Measurements from ENCODE around the gene FHOD3.

The FHOD3 gene

DNA sequence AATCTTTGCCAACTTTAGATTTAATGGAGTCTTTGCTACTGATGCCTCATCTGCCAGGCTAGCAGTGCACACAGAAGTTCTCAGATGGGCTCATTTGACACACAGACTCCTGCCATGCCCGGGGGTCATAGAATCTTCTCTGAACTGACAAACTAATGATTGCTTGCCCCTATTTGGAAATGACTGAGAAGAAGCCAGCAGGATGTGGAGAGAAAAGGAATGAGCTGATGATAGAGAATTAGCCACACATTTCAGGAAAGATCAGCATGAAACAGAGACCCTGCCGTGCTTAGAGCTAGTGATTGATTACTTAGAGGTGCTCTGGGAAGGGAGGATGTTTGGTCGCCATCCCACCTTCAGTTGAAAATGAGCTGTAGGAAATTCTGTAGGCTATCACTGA, 352.8 kb downstream of the FHOD3 start:
- DNase-seq (ENCODE audit: low read depth in 3 of 3, low spot score in 1 of 3), result no peak

DNA sequence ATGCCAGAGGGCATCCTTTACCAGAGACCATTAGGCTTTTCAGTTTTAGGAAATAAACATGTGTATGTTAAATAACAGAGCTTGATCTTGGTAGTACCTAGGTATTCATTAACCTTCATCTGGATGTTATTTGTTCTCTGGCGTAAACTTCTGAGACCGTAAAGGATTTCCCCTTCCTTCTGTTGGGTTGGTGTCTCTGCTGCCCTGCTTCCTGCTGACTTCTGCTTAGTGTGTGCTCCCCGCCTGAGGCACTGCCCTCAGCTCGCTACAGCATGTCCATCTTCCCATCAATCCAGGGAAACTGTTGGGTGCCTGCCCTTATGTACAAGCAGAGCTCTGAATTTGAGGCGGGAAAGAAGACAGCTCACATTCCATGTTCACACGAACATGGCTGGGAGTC, 353.4 kb downstream of the FHOD3 start:
- no peak for DNase-seq (ENCODE audit: low read depth in 3 of 3, low spot score in 1 of 3)

DNA sequence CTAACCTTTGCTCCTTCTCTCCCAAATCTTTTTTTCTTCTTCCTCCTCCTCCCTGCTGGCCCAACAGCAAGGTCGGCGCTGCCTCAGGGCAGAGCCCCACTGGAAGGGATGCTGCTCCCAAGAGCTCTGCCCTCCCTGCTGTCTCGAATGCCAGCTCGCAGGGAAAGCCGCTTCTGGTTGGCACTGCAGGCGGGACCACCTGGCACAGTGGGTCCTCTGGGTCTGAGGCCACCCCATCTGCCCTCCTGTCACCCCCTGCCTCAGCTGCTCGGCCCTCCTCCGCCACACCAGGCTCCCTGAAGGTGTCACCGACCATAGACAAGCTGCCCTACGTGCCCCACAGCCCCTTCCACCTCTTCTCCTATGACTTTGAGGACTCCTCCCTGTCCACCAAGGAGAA, 355.0 kb downstream of the FHOD3 start:
- DNase-seq (ENCODE audit: low read depth in 3 of 3, low spot score in 1 of 3), result no peak

DNA sequence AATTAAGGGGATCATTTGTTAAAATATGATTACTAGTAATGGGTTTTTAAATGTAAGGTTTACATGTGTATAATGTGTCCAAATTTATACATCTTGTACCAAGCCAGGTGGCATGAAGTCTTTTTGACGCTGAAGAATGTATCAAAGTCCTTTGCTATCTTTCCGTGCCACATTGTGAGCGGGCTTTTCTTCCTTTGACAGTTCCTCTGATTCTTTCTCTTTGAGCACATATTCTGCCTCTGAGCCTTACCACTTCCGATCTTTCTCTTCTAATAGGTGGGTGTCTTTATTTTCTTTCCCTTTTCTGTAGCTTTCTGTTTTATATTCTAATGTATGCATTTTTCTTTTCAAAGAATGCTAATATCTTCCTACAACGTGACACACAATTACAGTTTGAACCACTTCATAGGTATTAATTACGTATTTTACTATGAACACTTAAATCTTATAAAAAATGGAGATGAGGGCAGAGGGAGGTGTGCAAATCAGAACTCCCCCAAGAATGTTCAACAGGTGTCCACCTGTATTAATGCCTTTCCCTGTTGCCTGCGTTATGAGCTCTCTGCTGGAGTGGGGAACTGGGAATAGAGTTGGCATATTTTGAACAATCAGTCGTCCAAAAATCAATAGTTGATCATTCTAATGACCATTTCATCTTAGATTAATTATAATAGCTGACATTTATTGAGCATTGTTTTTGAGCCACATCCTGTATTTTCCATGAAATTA, 355.8 kb downstream of the FHOD3 start:
- no peak for DNase-seq (ENCODE audit: low read depth in 3 of 3, low spot score in 1 of 3)

DNA sequence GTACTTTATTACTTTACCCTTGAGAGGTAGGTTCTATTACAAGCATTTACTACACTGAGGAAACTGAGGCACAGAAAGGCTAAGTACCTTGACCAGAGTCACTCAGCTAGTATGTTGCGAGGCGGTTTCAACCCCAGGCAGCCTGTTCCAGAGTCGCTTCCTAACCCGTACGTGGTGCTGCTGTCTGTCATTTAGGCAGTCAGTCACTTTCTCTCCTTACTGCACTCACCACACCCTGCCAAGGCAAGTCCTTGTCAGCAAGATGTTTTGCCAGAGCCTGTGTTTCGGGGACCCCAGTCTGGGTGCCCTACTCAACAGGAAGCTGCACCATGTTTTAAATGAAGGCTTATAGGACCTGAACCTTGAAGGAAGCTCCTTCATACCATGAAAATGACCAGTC, 356.4 kb downstream of the FHOD3 start:
- no peak for DNase-seq (ENCODE audit: low read depth in 3 of 3, low spot score in 1 of 3)

DNA sequence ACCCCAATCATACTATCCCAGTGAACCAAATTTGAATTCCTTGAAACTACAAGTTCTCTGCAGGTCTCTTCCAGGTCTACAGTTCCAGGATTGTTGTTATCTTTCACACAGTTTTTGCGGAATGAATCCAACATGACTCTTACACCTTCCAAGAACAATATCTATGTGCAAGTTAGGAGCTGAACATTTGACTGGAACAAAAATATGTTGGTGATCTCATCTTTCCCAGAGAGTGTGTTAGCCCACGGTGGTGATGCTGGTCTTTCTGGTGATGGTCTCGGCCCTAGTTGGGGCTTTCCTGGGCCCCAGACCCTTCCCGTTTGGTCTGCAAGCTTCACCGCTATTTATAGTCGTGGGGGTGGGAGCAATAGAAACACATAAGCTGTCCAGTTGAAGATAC, 357.6 kb downstream of the FHOD3 start:
- no peak for DNase-seq (ENCODE audit: low read depth in 3 of 3, low spot score in 1 of 3)

DNA sequence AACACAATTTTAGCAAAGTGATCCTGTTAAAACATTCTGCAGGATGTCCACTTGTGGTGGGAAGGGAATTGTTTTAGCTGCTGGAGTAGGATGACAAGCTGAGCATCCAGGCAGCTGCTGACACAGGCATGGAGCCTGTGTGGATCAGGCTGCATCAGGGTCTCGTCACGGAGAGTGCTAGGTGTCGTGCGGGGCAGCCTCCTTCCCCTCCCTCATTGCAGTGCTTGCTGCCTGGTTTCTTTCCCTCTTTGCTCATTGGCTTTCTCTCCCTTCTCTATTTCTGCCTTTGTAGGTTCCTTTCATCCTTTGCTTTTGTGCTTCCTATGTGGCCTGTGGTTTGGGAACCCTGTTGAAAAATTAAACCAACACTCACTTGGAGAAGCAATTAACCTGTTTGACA, 358.4 kb downstream of the FHOD3 start:
- DNase-seq (ENCODE audit: low read depth in 3 of 3, low spot score in 1 of 3), result no peak

DNA sequence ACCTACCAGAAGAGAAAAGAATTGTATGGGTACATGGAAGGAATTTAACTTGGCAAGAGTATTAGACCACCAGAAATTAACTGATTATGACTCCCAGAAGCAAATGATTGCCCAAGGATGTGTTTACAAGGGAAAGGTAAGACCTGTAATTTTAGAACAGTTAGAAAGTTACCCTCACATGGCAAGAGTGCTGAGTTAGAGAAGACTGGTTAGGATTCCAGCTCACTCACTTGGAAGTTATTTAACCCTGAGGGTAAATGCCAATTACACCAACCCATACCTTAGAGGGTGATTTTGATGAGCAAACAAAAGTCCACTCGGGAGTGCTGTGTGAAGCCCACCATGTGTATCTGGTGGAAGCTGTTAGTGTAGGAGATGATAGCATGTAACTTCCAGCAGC, 361.1 kb downstream of the FHOD3 start:
- DNase-seq (ENCODE audit: low read depth in 3 of 3, low spot score in 1 of 3), result no peak

DNA sequence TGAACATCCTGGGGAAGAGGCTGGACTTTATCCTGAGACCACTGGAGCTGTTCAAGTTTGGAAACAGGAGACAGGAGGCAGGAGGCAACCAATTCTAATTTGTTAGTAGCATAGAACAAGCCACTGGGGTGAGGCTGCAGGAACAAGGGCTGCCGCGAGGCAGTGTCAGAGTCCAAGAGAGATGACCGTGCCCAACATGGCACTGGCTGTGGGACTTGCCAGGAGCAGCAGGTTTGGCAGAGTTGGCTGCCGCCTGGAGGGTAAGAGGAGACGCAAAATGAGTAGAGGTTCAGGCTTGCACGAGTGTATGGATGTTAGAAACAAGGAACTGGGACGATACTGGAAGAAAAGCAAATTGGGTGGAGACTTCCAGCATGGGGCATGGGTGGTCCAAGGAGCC, 362.8 kb downstream of the FHOD3 start:
- no peak for DNase-seq (ENCODE audit: low read depth in 3 of 3, low spot score in 1 of 3)

DNA sequence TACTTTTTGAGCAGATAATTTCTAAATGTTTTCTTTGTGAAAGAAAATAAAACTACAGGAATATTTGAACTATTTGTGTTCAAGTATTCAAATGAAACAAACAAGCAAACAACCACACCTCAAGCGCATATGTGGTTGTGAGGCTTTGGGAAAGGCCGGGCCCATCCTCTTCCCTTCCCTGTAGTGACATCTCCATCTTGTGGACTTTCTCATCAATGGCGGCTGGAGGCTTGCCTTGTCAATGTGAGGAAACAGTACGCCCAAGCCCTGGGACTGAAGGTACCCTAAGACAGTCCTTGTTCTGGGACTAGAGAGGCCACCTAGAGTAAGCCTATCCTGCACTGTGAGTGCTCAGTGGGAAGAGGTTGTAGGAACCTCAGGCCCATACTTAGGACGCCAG, 364.5 kb downstream of the FHOD3 start:
- no peak for DNase-seq (ENCODE audit: low read depth in 3 of 3, low spot score in 1 of 3)

DNA sequence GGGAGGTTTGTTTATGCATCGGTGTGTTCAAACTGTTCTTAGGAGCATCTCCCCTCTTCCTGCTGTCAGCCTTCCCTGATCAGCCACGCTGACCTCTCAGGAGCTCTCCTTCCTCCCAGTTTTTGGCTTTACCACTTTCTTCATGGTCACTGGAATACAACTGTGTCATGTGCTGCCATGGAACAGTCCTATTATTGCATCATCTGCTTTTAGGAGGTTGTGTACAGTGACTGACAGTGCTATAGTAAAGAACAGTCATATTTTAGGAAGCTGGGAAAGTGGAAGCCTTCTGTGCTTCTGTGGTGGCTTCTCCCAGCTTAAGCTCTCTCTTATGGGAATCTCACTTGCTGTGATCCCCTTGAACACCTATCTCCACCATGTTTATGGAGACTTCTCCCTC, 365.8 kb downstream of the FHOD3 start:
- no peak for DNase-seq (ENCODE audit: low read depth in 3 of 3, low spot score in 1 of 3)

DNA sequence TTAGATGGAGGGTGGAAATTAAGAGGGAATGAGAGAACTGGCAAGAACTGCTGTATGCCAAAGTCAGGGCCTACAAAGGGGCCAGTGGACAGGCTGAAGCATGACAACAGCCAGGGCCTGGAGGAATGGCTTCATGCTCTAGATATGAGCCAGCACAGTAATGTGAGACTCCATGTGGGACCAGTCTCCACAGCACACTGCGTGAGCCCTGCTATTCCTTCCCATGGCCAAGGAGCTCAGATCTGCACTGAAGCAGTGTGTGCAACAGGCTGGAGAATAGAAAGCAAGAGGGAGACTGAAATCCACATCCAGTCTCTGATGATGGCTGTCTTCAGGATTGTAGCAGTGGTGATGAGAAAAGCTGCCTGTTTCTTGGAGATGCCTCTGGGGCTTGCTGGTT, 368.4 kb downstream of the FHOD3 start:
- no peak for DNase-seq (ENCODE audit: low read depth in 3 of 3, low spot score in 1 of 3)

DNA sequence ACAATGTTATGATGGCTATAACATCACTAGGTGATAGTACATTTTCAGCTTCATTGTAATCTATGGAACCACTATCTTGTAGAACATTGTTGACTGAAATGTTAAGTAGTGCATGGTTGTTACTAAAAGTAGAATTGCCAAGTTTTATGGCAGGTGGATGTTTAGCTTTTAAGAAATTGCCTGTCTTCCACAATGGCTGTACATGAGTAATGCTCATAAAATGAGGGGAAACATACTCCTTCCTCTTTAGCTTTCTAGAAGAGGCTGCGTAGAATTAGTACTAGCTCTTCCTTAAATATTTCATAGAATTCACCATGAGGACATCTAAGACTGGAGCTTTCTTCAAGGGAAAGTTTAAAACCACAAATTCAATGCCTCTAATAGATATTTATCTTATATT, 370.3 kb downstream of the FHOD3 start:
- DNase-seq (ENCODE audit: low read depth in 3 of 3, low spot score in 1 of 3), result no peak

DNA sequence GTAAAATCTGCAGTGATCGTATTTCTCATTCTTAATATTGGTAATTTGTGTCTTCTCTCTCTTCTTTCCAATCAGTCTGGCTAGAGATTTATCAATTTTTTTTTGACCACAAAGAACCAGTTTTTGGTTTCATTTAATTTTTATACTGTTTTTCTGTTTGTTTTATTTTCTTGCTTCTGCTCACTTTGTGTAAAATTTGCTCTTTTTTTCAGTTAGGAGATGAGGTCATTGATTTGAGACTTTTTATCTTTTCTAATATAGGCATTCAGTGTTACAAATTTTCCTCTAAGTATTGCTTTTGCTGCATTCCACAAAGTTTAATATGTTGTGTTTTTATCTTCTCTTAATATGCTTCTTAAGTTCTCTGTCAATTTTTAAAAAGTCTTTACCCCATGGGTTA, 370.8 kb downstream of the FHOD3 start:
- DNase-seq (ENCODE audit: low read depth in 3 of 3, low spot score in 1 of 3), result no peak

DNA sequence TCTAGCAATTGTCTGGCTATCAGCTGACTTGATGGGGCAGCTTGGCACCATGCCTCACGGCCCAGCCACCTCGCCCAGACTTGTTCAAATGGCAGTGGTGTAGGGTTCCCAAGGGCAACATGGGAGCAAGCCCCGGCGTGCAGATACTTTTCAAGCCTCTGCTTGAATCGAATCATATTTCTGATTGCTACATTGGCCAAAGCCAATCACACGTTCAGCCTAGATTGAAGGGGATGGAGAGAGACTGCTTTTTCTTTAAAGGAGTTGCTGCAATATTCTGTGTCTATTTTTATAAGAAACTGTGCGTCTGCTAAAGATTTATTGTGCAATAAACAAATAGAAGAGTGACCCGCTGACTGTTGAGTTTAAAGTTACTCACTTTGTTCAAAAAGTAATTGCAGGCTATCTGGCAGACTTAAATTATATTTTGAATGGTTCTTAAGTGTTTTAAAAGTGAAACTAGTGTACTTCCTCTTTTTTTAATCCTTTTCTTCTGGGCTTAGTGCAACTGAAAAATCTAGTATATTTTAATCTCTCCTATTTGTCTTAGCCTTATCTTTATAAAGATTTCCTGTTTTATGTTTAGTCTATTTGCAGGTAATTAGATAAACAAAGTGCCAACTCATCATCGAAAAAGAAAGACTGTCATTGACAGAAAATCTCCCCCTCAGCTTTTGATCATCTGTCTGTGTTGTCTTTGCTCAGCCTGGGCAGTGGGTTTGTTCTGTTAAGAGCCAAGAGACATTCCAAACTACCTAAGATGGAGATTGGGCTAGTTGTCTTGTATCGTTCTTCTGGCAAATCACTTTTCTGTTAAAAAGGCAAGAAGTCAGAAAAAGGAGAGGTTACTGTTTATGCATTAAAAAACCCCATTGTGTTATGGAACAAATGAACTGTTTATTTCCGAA, 375.2 kb downstream of the FHOD3 start:
- DNase-seq (ENCODE audit: low read depth in 3 of 3, low spot score in 1 of 3), result no peak

DNA sequence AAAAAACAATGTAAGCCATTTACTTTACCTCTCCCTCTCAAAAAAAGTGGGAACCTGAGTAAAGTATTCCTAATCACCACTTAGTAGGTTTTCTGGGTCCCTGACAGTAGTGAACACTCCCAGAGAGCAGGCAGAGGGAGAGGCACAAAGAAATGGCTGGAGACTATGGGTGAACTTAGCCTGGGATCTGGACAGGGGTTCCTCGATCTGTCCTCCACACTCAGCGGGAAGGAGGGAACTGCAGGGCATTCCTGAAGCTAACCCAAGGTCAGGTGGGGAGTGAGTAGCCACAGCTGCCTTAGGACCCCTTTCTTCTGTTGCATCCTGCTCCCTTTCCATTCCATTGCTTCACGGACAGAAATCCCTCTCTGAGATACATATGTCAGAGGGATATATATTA, 375.9 kb downstream of the FHOD3 start:
- no peak for DNase-seq (ENCODE audit: low read depth in 3 of 3, low spot score in 1 of 3)

DNA sequence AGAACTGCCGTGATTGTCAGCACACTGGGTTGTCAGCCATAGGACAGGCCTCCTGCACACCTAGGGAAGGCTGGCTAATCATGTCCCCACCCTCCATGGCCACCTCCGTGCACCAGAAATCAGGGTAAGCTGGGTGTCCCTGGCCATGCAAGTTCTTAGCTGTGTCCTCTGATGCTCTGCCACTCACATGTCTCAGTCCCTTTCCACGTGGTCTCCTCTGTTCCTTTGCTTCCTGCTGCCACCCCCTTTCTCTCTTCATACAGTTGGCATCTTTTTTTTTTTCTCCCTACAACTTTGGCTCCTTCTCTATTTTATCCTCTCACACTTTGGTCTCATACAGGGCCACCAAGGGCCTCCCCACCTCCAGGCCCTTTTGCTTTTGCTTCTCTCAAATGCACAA, 377.6 kb downstream of the FHOD3 start:
- no peak for DNase-seq (ENCODE audit: low read depth in 3 of 3, low spot score in 1 of 3)

DNA sequence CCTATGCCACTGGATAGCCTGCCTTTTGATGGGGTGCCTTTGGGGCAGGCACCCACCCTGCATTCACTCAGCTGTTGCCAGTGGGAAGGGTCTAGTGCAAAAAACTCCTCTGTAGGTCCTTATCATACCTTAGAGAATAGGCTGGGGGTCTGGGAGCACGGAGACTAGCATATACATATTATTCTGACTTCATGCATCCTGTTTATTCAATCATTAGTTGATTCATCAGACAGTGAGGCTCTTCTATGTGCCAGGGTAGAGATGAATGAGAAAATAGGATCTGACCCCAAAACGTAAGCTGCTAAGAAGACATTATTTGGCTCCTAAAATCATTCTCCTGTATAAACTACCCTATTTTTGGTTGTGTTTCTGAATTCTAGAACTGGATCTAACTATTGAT, 378.0 kb downstream of the FHOD3 start:
- no peak for DNase-seq (ENCODE audit: low read depth in 3 of 3, low spot score in 1 of 3)

DNA sequence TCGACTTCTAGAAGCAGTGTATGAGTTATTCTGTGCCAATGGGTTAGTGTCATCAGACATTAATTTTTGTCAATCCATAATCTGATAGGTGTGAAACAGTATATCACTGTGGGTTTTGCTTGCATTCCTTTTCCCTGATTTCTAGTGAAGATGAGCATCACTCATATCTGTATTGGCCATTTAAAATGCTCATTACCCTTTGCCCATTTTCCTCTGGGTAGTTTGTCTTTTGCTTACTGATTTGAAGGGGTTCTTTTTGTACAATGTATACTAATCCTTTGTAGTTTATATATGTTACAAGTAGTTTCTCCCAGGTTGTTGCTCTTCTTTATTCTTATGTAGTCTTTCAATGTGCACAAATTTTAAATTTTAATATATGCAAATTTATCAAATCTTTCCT, 379.1 kb downstream of the FHOD3 start:
- no peak for DNase-seq (ENCODE audit: low read depth in 3 of 3, low spot score in 1 of 3)

DNA sequence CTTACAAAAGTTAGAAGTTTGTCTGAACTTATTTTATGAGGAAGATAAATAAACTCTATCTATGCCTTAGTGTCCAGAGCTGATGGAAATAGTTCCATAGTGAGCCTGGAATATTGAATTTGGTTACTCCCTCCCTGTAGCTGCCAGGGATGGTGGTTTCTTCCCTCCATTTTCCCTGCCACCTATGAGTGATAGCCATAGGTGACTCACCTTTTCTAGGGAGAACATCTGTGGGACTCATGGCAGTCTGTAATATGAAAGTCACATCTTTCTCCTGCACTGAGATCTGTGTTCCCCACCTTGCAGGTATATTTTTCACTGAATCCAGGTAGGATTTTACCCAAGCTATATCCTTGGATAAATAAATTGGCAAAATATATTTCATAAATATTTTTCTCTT, 382.5 kb downstream of the FHOD3 start:
- no peak for DNase-seq (ENCODE audit: low read depth in 3 of 3, low spot score in 1 of 3)

DNA sequence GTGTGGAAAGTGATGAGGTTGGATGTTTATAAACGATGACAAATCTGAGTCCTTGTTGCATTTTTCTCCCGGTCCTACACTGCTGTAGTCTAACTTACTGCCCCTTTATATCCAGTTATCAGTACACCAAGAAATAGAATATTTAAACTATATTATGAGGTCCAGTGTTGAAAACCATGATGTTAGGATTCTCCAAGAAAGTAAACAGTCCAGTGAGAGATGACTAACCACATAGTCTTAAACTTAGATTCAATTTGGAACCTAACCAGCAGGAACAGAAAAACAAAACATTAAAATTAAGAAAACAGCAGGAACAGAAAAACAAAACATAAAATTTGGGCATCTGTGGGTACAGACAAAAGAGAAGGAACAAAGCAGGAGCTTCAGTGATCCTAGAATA, 388.1 kb downstream of the FHOD3 start:
- no peak for DNase-seq (ENCODE audit: low read depth in 3 of 3, low spot score in 1 of 3)
